Mesendoderm (in vitro differentiated cells): Measurements from ENCODE around the gene SCGB1D4.
"Not testable (repeated sequence)": the region's sequence is repeated elsewhere in the genome, so short reads cannot be mapped to it uniquely, and the experiment has no call there.

Experiments used
- DNase-seq: peaks from one replicate; pipeline ENCODE4 v3.0.0; 2013
- H2AK5ac ChIP-seq: 2 replicates; pipeline ENCODE4 v1.6.1; 2013; ENCODE audit warnings: low read length, inconsistent platforms
- H2BK120ac ChIP-seq: 2 replicates; pipeline ENCODE4 v1.6.1; 2013; ENCODE audit warnings: low read depth, mild to moderate bottlenecking, low read length, moderate library complexity, mixed read lengths
- H2BK15ac ChIP-seq: replicated peaks from 2 replicates; pipeline ENCODE4 v1.6.1; 2013; ENCODE audit warnings: low read depth, mild to moderate bottlenecking, moderate library complexity
- H2BK5ac ChIP-seq: 2 replicates; pipeline ENCODE4 v1.6.1; 2013; ENCODE audit warnings: low read length, inconsistent platforms
- H3K18ac ChIP-seq: 2 replicates; pipeline ENCODE4 v1.6.1; 2013; ENCODE audit warnings: mild to moderate bottlenecking, low read length, mixed read lengths
- H3K23ac ChIP-seq: one replicate; pipeline ENCODE4 v1.6.1; 2013; ENCODE audit warnings: low read length
- H3K27ac ChIP-seq: 2 replicates; pipeline ENCODE4 v1.5.1; 2013; ENCODE audit warnings: low read depth, mild to moderate bottlenecking, inconsistent platforms, low read length, moderate library complexity
- H3K27me3 ChIP-seq: 2 replicates; pipeline ENCODE4 v1.6.1; 2013; ENCODE audit warnings: low read length, control low read depth, mild to moderate bottlenecking, inconsistent platforms; ENCODE audit not compliant: insufficient read depth, poor library complexity
- H3K36me3 ChIP-seq: 2 replicates; pipeline ENCODE4 v1.6.1; 2013; ENCODE audit warnings: low read length, inconsistent platforms; ENCODE audit not compliant: control insufficient read depth, insufficient read depth
- H3K4ac ChIP-seq: one replicate; pipeline ENCODE4 v1.6.1; 2013; ENCODE audit warnings: low read depth, mild to moderate bottlenecking, low read length, moderate library complexity
- H3K4me1 ChIP-seq: 2 replicates; pipeline ENCODE4 v1.6.1; 2013; ENCODE audit warnings: low read depth, low read length, inconsistent platforms; ENCODE audit not compliant: control insufficient read depth
- H3K4me2 ChIP-seq: 2 replicates; pipeline ENCODE4 v1.6.1; 2013; ENCODE audit warnings: low read length
- H3K4me3 ChIP-seq: 2 replicates; pipeline ENCODE4 v1.5.1; 2013; ENCODE audit warnings: mild to moderate bottlenecking, low read length
- H3K56ac ChIP-seq: one replicate; pipeline ENCODE4 v1.6.1; 2013; ENCODE audit warnings: low read length
- H3K79me1 ChIP-seq: 2 replicates; pipeline ENCODE4 v1.6.1; 2013; ENCODE audit warnings: low read length, inconsistent platforms
- H3K79me2 ChIP-seq: 2 replicates; pipeline ENCODE4 v1.6.1; 2013; ENCODE audit warnings: mild to moderate bottlenecking, low read length; ENCODE audit not compliant: control insufficient read depth, insufficient read depth
- H3K9ac ChIP-seq: 2 replicates; pipeline ENCODE4 v1.6.1; 2013; ENCODE audit warnings: low read length, inconsistent platforms
- H4K5ac ChIP-seq: one replicate; pipeline ENCODE4 v1.6.1; 2013; ENCODE audit warnings: low read length
- H4K8ac ChIP-seq: one replicate; pipeline ENCODE4 v1.6.1; 2013; ENCODE audit warnings: low read depth, mild to moderate bottlenecking, control low read depth, low read length, moderate library complexity
- WGBS: extraction: QIAGEN DNeasy Blood & Tissue Kit; methylation state at CpG from one replicate; pipeline ENCODE4 v1.1.7; 2013; ENCODE audit warnings: low lambda C conversion rate, missing lambda C conversion rate; ENCODE audit not compliant: insufficient coverage; ENCODE audit errors: extremely low coverage; 5-methylcytosine and 5-hydroxymethylcytosine counted together

The SCGB1D4 gene

DNA sequence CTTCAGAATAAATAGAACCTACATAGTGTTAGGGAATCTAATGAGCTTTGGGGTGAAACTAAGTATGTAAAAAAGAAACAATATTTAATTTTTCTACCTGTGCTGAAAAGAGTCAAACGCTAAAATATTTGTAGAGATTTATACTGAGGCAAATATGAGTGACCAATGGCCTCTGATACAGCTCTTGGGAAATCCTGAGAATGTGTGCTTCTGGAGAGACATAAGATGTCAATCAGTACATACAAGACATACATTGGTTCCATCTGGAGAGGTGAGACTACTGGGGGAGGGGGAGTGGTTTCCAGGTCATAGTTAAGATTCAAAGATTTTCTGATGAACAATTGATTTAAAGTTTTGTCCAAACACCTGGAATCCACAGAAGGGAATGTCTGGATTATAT, 39.3 kb upstream of the SCGB1D4 start:
- Histone ChIP-seq H3K4me1 (no peaks in the 10 kb centered on the region), H3K36me3 (no peaks in the 10 kb centered on the region), H4K8ac (no peak overlapping the region), H4K5ac (no peak overlapping the region), H2AK5ac (no peak overlapping the region), H3K56ac (no peak overlapping the region), H3K27me3 (no peaks in the 10 kb centered on the region), H2BK15ac (no peak overlapping the region), H3K79me1 (no peaks in the 10 kb centered on the region), H3K9ac (peak overlapping the region; percentile 72), H3K79me2 (no peaks in the 10 kb centered on the region), H3K18ac (no peak overlapping the region), H2BK5ac (no peak overlapping the region), H3K4me2 (peak overlapping the region; percentile 93), H3K4ac (no peak overlapping the region), H2BK120ac (no peak overlapping the region), H3K27ac (no peak overlapping the region), H3K4me3 (no peak overlapping the region), H3K23ac (no peak overlapping the region)
- no CpG with 5 or more reads among the region's 1 CpG for WGBS
- DNase-seq, result no peak

GRCh38 chr11:62337303-62338181, 38.7 kb upstream of the SCGB1D4 start, which contains the start of gene ASRGL1:
Gene ASRGL1, plus strand, starts transcription at chr11:62337448. Its CDS starts 530 bp downstream, at chr11:62337978.
- Histone ChIP-seq H2BK15ac (no peak within 1 kb of the TSS), H4K5ac (no peak within 1 kb of the TSS), H2BK120ac (no peak within 1 kb of the TSS), H3K4me2 (peak within 1 kb of the TSS; percentile 93), H3K4ac (no peak within 1 kb of the TSS), H3K36me3 (no peaks in the 10 kb centered on the region), H3K4me3 (peak within 1 kb of the TSS; percentile 46), H3K23ac (no peak within 1 kb of the TSS), H3K18ac (no peak within 1 kb of the TSS), H2BK5ac (no peak within 1 kb of the TSS), H3K79me2 (no peaks in the 10 kb centered on the region), H3K27ac (no peak within 1 kb of the TSS), H3K27me3 (no peaks in the 10 kb centered on the region), H3K4me1 (no peaks in the 10 kb centered on the region), H3K79me1 (no peaks in the 10 kb centered on the region), H3K56ac (peak within 1 kb of the TSS; percentile 83), H3K9ac (peak within 1 kb of the TSS; percentile 72), H4K8ac (no peak within 1 kb of the TSS), H2AK5ac (no peak within 1 kb of the TSS)
- WGBS, result no CpG with 5 or more reads among the region's 98 CpGs
- peak; percentile 81 for DNase-seq

GRCh38 chr11:62336949-62337302, 38.1 kb upstream of the SCGB1D4 start:
- DNase-seq, H4K8ac ChIP-seq, H3K9ac ChIP-seq, H3K4me1 ChIP-seq, H2BK15ac ChIP-seq, H3K36me3 ChIP-seq, H3K23ac ChIP-seq, H2AK5ac ChIP-seq, H3K4me3 ChIP-seq, H3K79me1 ChIP-seq, H4K5ac ChIP-seq, H3K18ac ChIP-seq, H3K27me3 ChIP-seq, H2BK5ac ChIP-seq, H3K79me2 ChIP-seq, H2BK120ac ChIP-seq, H3K4ac ChIP-seq, H3K27ac ChIP-seq, H3K56ac ChIP-seq: not testable (repeated sequence)
- WGBS, result no CpG with 5 or more reads among the region's 19 CpGs
- peak overlapping the region; percentile 2 for H3K4me2 ChIP-seq

- Histone ChIP-seq H2BK120ac (no peak overlapping the region), H3K27ac (no peak overlapping the region), H3K79me2 (no peaks in the 10 kb centered on the region), H3K56ac (no peak overlapping the region), H3K23ac (no peak overlapping the region), H4K8ac (no peak overlapping the region), H2BK15ac (no peak overlapping the region), H3K4me3 (no peak overlapping the region), H3K4me1 (no peaks in the 10 kb centered on the region), H3K9ac (no peak overlapping the region), H2AK5ac (no peak overlapping the region), H3K79me1 (no peaks in the 10 kb centered on the region), H4K5ac (no peak overlapping the region), H3K36me3 (no peaks in the 10 kb centered on the region), H2BK5ac (no peak overlapping the region), H3K4ac (no peak overlapping the region), H3K4me2 (no peak overlapping the region), H3K27me3 (no peaks in the 10 kb centered on the region), H3K18ac (no peak overlapping the region)
- no peak for DNase-seq
- no CpG with 5 or more reads among the region's 5 CpGs for WGBS
These were observed 34.9 kb upstream of the SCGB1D4 start for GRCh38 chr11:62333768-62334167.

DNA sequence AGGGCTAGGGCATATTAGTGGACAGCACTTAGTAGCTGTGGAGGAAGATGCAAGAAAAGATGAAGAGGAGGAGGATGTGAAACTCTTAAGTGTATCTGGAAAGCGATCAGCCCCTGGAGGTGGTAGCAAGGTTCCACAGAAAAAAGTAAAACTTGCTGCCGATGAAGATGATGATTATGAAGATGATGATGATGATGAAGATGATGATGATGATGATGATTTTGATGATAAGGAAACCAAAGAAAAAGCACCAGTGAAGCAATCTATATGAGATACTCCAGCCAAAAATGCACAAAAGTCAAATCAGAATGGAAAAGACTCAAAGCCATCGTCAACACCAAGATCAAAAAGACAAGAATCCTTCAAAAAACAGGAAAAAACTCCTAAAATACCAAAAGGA, 32.4 kb upstream of the SCGB1D4 start:
- not testable (repeated sequence) for H3K4me3 ChIP-seq, H3K4ac ChIP-seq, H2BK15ac ChIP-seq, H3K18ac ChIP-seq, H2AK5ac ChIP-seq, H3K9ac ChIP-seq, H3K23ac ChIP-seq, H3K79me2 ChIP-seq, H2BK120ac ChIP-seq, H2BK5ac ChIP-seq, H3K4me2 ChIP-seq, H3K4me1 ChIP-seq, H4K5ac ChIP-seq, H4K8ac ChIP-seq, H3K27me3 ChIP-seq, H3K27ac ChIP-seq, H3K36me3 ChIP-seq, DNase-seq, H3K56ac ChIP-seq, H3K79me1 ChIP-seq
- WGBS, result 100% methylated on average over 1 of the region's 3 CpGs

DNA sequence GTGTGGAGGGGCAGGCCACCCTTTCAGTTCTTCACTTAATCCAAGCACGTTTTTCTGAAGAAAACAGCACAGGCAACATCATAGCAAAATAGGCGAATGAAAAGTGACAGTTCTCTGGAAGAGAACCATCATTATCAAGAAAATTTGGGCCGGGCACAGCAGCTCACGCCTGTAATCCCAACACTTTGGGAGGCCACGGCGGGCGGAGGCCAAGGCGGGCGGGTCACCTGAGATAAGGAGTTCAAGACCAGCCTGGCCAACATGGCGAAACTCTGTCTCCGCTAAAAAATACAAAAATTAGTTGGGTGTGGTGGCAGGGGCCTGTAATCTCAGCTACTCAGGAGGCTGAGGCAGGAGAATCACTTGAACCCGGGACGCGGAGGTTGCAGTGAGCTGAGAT, 28.7 kb upstream of the SCGB1D4 start:
- H3K4me1 ChIP-seq, H3K4me3 ChIP-seq, H3K79me1 ChIP-seq, H3K4ac ChIP-seq, H4K5ac ChIP-seq, H2BK120ac ChIP-seq, H2BK15ac ChIP-seq, DNase-seq, H3K4me2 ChIP-seq, H3K79me2 ChIP-seq, H3K36me3 ChIP-seq, H3K9ac ChIP-seq, H4K8ac ChIP-seq, H3K27me3 ChIP-seq, H2BK5ac ChIP-seq, H3K18ac ChIP-seq, H2AK5ac ChIP-seq, H3K56ac ChIP-seq, H3K27ac ChIP-seq, H3K23ac ChIP-seq: not testable (repeated sequence)
- WGBS, result no CpG with 5 or more reads among the region's 14 CpGs
